ENCODE measurements around the gene SLX1A. TPM values are rescaled to one million over a fixed set of nuclear protein-coding genes. Genes with fewer than 3 reads are reported as not detected.
A peak's percentile ranks its signal among the peaks of the same experiment; 100 is the strongest.
"Not testable (repeated sequence)": the region's sequence is repeated elsewhere in the genome, so short reads cannot be mapped to it uniquely, and the experiment has no call there.

The SLX1A gene
- total RNA-seq, 1 experiment from 2014 or later = 35.7 TPM

GRCh38 chr16:30184096-30184890, 9.4 kb upstream of the SLX1A start:
- no peak for DNase-seq (ENCODE audit: extremely low read depth, low read depth)

GRCh38 chr16:30184891-30185682, 8.6 kb upstream of the SLX1A start:
- DNase-seq (ENCODE audit: extremely low read depth, low read depth) = no peak

GRCh38 chr16:30185683-30186421, 7.8 kb upstream of the SLX1A start:
- no peak for DNase-seq (ENCODE audit: extremely low read depth, low read depth)

GRCh38 chr16:30186444-30186781, 7.3 kb upstream of the SLX1A start:
- no peak for DNase-seq (ENCODE audit: extremely low read depth, low read depth)

- DNase-seq (ENCODE audit: extremely low read depth, low read depth) = peak; percentile 38
These were observed 6.7 kb upstream of the SLX1A start for GRCh38 chr16:30186782-30187555.

- DNase-seq (ENCODE audit: extremely low read depth, low read depth) = no peak
These were observed 6.2 kb upstream of the SLX1A start for GRCh38 chr16:30187556-30187865.

- DNase-seq (ENCODE audit: extremely low read depth, low read depth) = no peak
These were observed 5.6 kb upstream of the SLX1A start for GRCh38 chr16:30187971-30188561.

GRCh38 chr16:30191158-30191557, 2.5 kb upstream of the SLX1A start:
- DNase-seq (ENCODE audit: extremely low read depth, low read depth) = not testable (repeated sequence)

GRCh38 chr16:30193098-30193497, 577 bp upstream of the SLX1A start:
- DNase-seq (ENCODE audit: extremely low read depth, low read depth) = not testable (repeated sequence)

GRCh38 chr16:30194172-30194925, 674 bp downstream of the SLX1A start:
- not testable (repeated sequence) for DNase-seq (ENCODE audit: extremely low read depth, low read depth)

- DNase-seq (ENCODE audit: extremely low read depth, low read depth) = not testable (repeated sequence)
These were observed 3.3 kb downstream of the SLX1A start for GRCh38 chr16:30197001-30197400.

- DNase-seq (ENCODE audit: extremely low read depth, low read depth) = not testable (repeated sequence)
These were observed 5.4 kb downstream of the SLX1A start, which contains the start of gene SULT1A3 for GRCh38 chr16:30199049-30199448. Gene SULT1A3, plus strand, starts transcription at chr16:30199255. Its CDS starts 1,474 bp downstream, at chr16:30200729.

GRCh38 chr16:30199608-30200343, 6.1 kb downstream of the SLX1A start:
- DNase-seq (ENCODE audit: extremely low read depth, low read depth) = not testable (repeated sequence)

GRCh38 chr16:30205541-30206236, 12.0 kb downstream of the SLX1A start:
- DNase-seq (ENCODE audit: extremely low read depth, low read depth) = not testable (repeated sequence)

- not testable (repeated sequence) for DNase-seq (ENCODE audit: extremely low read depth, low read depth)
These were observed 12.6 kb downstream of the SLX1A start for GRCh38 chr16:30206252-30206651.

GRCh38 chr16:30207063-30207704, 13.5 kb downstream of the SLX1A start:
- DNase-seq (ENCODE audit: extremely low read depth, low read depth) = not testable (repeated sequence)

GRCh38 chr16:30209032-30209431, 15.4 kb downstream of the SLX1A start:
- DNase-seq (ENCODE audit: extremely low read depth, low read depth) = not testable (repeated sequence)

Measured in NCI-H460 (cell line).